ENCODE data around the gene JCHAIN.

DNA sequence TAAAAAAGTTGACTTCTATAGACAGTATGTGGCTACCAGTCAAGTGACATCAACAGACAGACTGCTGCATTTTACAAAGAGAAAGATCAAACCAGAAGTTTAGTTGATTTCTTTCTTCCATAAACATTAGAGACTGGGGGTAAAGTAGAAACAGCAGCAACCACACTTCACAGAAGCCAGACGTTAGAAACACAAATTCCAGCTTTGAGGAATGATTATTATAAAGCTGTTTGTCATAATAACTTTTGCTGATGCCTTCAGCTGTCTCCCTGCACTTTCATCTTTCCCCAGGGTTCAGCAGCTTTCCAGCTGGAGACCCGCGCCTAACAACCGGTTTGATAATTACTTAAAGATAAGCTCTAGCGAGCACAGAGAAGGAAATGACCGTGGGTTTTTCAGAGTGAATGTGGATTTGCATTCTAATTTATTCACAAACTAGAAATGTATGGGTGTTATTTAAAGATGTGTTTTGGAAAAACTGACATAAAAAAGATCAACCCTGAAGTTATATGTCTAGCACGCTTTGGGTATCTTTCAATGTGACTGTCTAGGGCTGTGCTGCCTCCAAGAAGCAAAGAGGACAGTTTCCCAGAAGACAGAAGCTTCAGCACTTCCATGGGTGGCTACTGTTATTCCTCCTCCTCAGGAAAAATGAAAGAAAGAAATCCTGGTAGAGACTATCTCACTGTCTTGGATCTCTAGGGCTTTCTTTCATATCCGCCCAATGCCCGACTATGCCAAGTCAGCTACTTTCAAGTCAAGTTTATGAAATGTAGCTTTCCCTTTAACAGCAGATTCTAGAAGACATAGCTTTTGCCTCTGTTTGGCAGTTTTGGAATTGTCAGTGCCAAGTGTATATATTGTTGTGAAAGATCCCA is 52.8 kb downstream of the JCHAIN start:
- TF ChIP-seq YY1 (IDR thresholded peaks at IDR 0.05; ENCODE audit: insufficient read depth, insufficient read length) = no peak
- TF ChIP-seq ZNF274 (IDR thresholded peaks at IDR 0.05; ENCODE audit: low read depth, low read length) = no peak
- TF ChIP-seq SUZ12 (IDR thresholded peaks at IDR 0.05; ENCODE audit: extremely low read depth, insufficient read depth, insufficient read length) = no peak
